ENCODE data around the gene WDR4.
"Not testable (repeated sequence)": the region's sequence is repeated elsewhere in the genome, so short reads cannot be mapped to it uniquely, and the experiment has no call there.

The WDR4 gene

DNA sequence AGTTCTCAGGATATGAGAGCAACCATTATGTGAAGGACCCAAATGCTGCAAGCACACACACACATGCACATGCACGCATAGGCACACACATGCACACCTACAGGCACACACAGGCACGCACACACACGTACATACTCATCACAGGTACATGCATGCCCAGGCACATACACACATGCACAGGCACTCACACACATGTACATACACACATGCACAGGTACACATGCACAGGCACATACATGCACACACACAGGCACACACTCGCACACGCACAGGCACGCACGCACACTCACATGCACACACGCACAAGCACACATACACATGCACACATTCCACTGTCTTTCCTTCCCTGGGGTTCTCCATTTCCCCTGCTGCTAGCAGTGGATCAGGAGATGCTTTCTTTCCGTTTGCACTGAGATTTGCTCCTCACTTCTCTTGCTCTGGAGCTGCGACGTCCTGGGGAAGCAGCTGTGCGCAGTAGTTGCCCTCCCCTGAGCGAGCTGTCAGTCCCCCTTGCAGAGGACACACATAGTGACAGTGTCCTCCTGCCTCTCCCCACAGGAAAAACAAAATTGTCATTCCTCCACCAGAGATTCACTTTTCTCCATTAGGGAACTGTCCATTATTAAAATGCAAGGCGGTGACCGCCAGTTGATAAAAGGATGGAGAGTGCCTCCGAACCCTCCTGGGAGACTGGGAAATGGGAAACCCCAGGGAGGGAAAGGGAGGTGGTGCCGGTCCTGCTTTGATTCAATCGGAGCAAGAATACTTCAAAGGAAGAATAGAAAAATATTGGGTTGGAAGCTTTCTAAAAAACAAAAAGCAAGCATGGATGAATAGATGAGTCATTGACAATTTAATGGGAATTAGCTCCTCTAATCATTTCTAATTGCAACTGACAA lies 69.5 kb downstream of the WDR4 start:
- no peak for DNase-seq

DNA sequence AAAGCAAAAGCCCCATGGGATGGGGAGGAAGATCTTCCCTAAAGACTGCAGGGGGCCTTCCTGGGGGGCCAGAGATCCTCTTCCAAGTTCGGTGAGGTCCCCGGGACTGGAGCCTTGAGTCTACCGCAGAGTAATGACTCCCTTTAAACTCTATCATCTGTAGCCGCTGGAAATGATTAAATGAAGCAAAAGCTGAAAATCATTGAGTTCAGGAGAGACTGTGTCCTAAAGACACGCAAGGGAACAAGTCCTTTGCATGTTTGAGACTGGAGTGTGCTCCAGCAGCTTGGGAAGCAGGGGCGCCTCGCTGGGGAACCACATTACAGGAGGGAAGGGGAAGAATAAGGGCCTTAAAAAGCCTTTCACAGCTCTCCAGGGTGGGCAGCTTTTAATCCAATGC lies 70.2 kb downstream of the WDR4 start:
- DNase-seq = no peak

DNA sequence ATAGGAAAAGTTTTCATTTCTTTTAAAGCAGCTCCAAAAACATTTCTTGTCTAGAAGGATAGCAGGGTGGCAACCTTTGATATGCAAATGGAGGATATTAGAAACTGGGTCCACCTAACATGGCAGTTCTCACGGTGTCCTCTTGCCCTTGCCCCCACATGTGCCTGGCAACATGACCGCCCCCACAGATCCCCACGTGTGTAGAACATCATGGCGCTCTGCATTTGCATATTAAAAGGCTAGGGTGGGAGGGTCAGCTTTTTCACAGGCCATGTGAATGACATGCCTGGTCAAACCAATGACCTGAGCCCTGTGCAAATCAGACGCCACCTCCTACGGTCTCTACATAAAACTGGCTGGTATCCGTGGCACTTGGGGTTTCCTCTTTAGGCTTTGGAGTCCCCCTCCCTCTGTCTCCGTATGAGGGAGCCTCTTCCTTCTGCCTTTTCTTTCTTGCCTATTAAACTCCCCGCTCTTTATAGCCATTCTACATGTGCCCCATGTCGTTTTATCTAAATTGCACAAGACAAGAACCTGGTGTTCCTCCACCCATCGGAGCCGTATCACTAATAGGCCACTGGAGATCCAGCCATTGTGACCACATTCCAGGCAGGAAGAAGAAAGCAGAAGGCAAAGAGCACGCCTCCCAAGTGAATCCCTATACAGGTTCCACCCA lies 71.3 kb downstream of the WDR4 start:
- DNase-seq = no peak

- DNase-seq = not testable (repeated sequence)
These were observed 71.9 kb downstream of the WDR4 start for GRCh38 chr21:42807293-42807895.

DNA sequence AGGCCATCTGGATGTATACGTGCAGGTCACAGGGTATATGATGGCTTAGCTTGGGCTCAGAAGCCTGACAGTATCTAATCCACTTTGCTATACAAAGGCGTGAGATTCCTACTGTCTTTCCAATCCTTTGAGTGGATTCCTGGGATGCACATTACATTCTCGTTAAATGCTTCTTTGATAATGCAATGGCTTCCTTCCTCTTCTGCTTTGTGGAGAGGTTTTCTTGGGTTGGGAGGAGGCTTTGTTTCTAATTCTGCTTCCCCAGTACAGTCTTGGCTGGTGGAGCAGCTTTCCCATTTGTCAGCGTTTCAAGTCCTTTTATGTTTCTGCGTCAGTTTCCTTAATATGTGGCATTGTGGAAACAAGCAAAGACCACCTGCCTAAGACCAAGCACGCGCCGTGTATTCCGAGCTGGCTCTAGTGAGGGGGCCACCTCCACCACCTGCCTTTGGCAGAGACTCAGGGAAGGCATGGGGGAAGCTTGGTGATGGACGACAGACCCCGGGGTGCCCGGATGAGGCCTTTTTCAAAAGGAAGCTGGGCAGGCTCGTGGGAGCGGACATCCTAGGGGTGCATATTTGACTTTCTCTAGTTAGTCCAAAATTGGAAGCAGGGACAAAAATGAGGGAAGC lies 72.7 kb downstream of the WDR4 start:
- no peak for DNase-seq

GRCh38 chr21:42801616-42802015 lies 77.7 kb downstream of the WDR4 start:
- not testable (repeated sequence) for DNase-seq

GRCh38 chr21:42799948-42800347 lies 79.4 kb downstream of the WDR4 start:
- no peak for DNase-seq

DNA sequence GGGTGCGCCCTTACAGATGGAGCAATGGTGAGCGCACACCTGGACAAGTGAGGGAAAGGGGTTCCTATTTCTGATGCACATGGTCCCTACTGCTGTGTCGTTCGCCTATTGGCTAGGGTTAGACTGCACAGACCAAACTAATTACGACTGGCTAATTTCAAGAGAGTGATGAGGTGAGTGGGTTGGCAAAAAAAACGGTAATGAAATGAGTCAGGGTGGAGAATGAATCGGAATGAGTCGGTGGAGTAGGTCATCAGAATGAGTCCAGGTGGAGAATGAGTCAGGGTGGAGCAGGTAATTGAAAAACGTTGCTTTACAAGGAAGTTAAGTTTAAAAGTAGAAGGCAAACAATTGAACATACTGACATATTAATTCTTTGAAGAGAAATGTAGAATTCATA lies 79.8 kb downstream of the WDR4 start:
- peak; percentile 39 for DNase-seq

Data from stimulated activated CD4-positive, alpha-beta T cell treated with anti-CD3 and anti-CD28 coated beads, Interleukin-15, amount 100 ng/mL, for 24 hours (primary cell).